GM21528 (cell line): ENCODE measurements around the gene RSPO3.
"Not testable (repeated sequence)": the region's sequence is repeated elsewhere in the genome, so short reads cannot be mapped to it uniquely, and the experiment has no call there.

ENCODE experiments used
- ATAC-seq: cut with Tn5 transposase; IDR thresholded peaks from one replicate; pipeline ENCODE4 v1.9.1; 2021; ENCODE audit warnings: mild to moderate bottlenecking, moderate library complexity; ENCODE audit not compliant: unreplicated experiment, low FRiP score

The RSPO3 gene

GRCh38 chr6:127118298-127119101 is at the start of gene RSPO3:
Gene RSPO3 (plus strand): TSS chr6:127118671. CDS start chr6:127119193, 522 bp downstream.
- ATAC-seq: peak; percentile 29

GRCh38 chr6:127069659-127070279 is 48.7 kb upstream of the RSPO3 start:
- peak; percentile 65 for ATAC-seq

GRCh38 chr6:127073222-127073621 is 45.2 kb upstream of the RSPO3 start:
- ATAC-seq: peak; percentile 58

- ATAC-seq: no peak
Measured at GRCh38 chr6:127076466-127076865, 42.0 kb upstream of the RSPO3 start.

GRCh38 chr6:127077886-127078285 is 40.6 kb upstream of the RSPO3 start:
- no peak for ATAC-seq

- no peak for ATAC-seq
Measured at GRCh38 chr6:127078669-127079068, 39.8 kb upstream of the RSPO3 start.

- ATAC-seq: no peak
Measured at GRCh38 chr6:127079681-127080080, 38.8 kb upstream of the RSPO3 start.

GRCh38 chr6:127080081-127080480 is 38.4 kb upstream of the RSPO3 start:
- ATAC-seq: no peak

- no peak for ATAC-seq
Measured at GRCh38 chr6:127083231-127083962, 35.1 kb upstream of the RSPO3 start.

- no peak for ATAC-seq
Measured at GRCh38 chr6:127083963-127084310, 34.5 kb upstream of the RSPO3 start.

GRCh38 chr6:127085181-127085580 is 33.3 kb upstream of the RSPO3 start:
- ATAC-seq: no peak

GRCh38 chr6:127090051-127090450 is 28.4 kb upstream of the RSPO3 start:
- ATAC-seq: no peak

GRCh38 chr6:127092466-127092865 is 26.0 kb upstream of the RSPO3 start:
- ATAC-seq: no peak

- no peak for ATAC-seq
Measured at GRCh38 chr6:127094791-127095190, 23.7 kb upstream of the RSPO3 start.

- no peak for ATAC-seq
Measured at GRCh38 chr6:127096167-127096566, 22.3 kb upstream of the RSPO3 start.

GRCh38 chr6:127097442-127097841 is 21.0 kb upstream of the RSPO3 start:
- not testable (repeated sequence) for ATAC-seq

GRCh38 chr6:127100510-127101140 is 17.8 kb upstream of the RSPO3 start:
- ATAC-seq: no peak

- no peak for ATAC-seq
Measured at GRCh38 chr6:127102299-127102698, 16.2 kb upstream of the RSPO3 start.

- ATAC-seq: no peak
Measured at GRCh38 chr6:127102859-127103258, 15.6 kb upstream of the RSPO3 start.

GRCh38 chr6:127103482-127103881 is 15.0 kb upstream of the RSPO3 start:
- no peak for ATAC-seq

GRCh38 chr6:127107916-127108315 is 10.6 kb upstream of the RSPO3 start:
- ATAC-seq: no peak
